NCI-H460 (cell line): ENCODE measurements around the gene NKPD1. TPM values are rescaled to one million over a fixed set of nuclear protein-coding genes. Genes with fewer than 3 reads are reported as not detected.

Experiments
- DNase-seq: peaks from one replicate; pipeline ENCODE4 v3.0.0-alpha.2; 2016; ENCODE audit warnings: low read depth; ENCODE audit errors: extremely low read depth
- total RNA-seq: library from RNA; depleted of rRNA; stranded (reverse); fragments of >200 nt; shearing (Covaris generic); gene quantifications from 2 replicates; pipeline ENCODE4 v1.2.3, GENCODE V29; 2014

The NKPD1 gene
- total RNA-seq, 1 experiment from 2014 or later, result 0.07 TPM

GRCh38 chr19:45141203-45141900 lies 19.4 kb downstream of the NKPD1 start:
- no peak for DNase-seq

GRCh38 chr19:45140533-45140932 lies 20.2 kb downstream of the NKPD1 start:
- DNase-seq, result no peak

DNA sequence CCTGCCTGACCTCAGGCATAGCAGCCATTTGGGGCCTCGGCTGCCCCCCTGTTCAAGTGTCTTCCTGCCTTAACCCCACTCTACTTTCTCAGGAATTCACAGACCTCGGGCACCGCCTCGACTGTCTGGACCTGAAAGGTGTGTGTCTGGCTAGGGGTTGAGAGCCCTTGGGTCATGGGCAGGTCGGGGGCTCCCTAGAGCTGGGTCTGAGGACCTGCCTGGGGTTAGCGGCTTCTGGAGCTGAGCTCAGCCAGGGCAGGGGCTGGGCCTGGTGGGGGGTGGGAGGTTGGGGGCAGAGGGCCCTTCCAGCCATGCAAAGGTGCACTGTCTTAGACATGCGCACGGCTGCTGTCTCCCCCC lies 20.7 kb downstream of the NKPD1 start:
- no peak for DNase-seq

DNA sequence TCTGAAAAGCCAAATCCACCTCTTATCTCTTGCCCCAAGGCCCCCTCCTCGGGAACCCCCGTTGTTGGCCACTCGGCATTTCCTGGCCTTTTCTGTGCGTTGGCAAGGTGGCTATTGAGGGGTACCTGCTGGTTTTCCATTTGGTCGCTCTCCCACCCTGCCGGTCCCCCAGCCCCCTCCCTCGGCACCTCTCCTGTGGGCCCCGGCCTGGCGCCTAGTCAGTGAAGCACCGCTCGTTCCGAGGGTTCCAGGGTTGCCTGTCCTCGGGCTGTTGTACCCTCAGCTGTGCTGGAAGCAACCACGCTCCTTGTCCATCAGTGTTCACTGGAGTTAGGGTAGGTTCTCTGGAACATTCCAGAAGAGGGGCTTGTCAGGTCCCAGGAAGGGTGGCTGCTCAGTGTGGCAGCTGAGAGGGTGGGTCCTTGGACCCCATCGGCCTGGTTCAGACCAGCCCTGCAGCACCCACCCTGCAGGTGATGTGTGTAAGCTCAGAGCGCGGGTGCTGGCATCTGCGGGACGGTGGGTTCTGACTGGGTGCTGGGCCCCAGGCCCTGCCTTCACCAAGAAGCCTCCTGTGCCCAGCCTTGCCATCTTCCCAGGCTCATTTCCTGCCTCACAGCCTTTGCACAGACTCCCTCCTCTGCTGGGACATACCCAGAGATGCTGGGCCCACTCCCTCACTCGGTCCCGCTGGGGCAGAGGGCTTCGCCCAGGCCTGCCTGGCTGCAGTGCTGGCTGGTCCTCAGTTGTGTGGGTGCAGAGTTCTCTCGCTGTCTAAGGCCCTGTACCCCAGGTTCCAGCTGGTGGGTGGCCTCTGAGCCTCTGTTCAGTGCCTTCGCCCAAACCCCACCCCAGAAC lies 21.3 kb downstream of the NKPD1 start:
- DNase-seq, result no peak

DNA sequence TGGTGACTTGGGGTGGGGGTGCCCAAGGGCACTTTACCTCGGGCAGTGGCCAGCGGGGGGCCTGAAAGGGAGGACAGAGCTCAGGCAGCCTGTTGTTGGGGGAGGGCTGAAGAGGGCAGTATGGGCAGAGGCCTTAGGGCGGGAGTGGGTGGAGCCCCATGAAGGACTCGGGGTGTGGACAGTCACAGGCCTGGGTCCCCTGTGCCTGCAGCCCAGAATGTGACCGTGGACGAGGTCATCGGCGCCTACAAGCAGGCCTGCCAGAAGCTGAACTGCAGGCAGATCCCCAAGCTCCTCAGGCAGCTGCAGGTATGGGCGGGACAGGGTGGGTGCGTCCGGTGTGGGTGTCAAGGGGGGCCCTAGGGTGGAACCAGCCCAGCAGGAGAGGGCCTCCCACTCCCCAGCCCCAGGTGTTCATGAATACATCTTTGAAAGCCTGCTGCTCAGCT lies 22.5 kb downstream of the NKPD1 start:
- DNase-seq, result no peak

DNA sequence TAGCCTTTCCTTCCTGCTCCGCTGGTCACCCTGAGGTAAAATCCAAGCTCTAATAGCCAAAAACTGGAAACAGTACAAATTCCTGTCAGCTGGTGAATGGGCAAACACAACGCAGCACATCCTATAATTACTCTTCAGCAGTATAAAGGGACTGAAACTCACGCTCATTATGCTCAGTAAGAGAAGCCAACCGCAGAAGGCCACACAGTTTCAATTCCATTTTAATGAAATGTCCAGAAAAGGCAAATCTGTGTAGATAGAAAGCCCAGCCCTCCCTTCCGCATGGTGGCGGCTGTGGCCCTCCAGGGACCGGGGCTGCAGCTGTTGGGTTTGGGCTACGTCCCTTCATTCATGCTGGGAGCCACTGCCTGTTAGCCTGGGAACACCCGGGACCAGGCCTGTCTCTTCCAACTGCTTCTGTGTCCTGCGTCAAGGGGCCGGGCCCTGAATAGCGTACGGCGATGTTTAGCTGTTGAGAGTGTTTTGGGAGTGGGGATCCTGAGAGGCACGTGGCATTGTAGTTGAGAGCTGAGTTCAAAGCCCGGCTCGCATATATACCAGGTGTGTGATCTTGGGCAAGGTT lies 23.5 kb downstream of the NKPD1 start:
- no peak for DNase-seq

GRCh38 chr19:45136507-45137178 lies 24.1 kb downstream of the NKPD1 start:
- DNase-seq, result no peak

GRCh38 chr19:45135176-45135885 lies 25.5 kb downstream of the NKPD1 start:
- DNase-seq, result no peak

DNA sequence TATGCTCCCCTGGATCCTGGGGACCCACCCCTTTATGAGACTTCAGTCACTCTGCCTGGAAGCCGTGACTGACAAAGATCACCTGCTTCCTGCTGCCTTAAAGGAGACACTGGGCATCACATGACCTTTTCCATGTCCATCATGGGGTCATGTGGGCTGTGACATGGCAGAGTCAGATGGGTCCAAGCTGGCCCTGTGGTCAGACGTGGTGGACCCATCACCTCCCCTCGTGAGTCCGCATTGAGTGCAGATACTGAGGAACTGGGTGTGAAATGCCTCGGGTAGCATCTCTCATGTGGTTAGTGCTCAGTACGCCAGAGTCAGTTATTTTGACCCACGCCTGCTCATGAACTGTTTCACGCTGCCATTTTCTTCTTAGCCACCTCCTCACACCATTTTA lies 27.1 kb downstream of the NKPD1 start:
- DNase-seq, result no peak

- no peak for DNase-seq
Measured at GRCh38 chr19:45130888-45131615, 29.7 kb downstream of the NKPD1 start.

DNA sequence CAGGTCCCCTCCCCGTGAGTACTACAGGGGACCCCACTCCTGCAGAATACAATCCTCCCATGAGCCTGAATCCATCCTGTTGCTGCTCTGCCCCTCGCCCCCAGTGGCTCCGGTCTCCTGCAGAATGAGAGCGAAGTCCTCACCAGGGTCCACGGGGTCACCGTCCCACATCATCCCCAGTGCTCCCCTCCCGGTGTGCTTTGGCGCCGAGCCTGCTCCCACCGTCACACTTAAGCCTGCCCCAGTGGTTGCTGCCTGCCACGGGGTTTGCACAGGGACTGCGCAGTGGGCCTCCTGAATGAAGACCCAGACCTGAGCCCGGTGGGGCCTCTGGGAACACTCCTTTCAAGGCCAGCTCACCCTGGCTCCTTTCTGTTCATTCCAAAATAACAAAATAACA lies 30.5 kb downstream of the NKPD1 start:
- DNase-seq, result no peak

GRCh38 chr19:45128806-45129205 lies 32.0 kb downstream of the NKPD1 start:
- no peak for DNase-seq

- no peak for DNase-seq
Measured at GRCh38 chr19:45128146-45128545, 32.6 kb downstream of the NKPD1 start.

GRCh38 chr19:45126654-45127053 lies 34.1 kb downstream of the NKPD1 start:
- no peak for DNase-seq

GRCh38 chr19:45125975-45126493 lies 34.7 kb downstream of the NKPD1 start:
- DNase-seq, result peak; percentile 35

DNA sequence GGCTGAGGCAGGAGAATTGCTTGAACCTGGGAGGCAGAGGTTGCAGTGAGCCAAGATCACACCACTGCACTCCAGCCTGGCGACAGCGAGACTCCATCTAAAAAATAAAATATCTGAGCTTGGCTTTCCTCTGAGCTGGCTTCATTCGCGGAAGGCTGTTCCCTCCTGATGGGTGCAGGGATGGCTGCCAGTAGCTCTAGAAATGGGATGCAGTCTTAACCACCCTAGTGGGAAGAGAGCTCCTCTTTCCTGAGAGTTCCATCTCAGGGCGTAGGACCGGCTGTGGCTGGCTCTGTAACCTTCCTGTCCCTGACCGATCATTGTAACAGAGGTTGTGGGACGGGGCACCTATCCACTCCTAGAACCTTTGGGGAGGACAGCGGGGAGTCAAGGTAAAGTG lies 35.4 kb downstream of the NKPD1 start:
- no peak for DNase-seq

DNA sequence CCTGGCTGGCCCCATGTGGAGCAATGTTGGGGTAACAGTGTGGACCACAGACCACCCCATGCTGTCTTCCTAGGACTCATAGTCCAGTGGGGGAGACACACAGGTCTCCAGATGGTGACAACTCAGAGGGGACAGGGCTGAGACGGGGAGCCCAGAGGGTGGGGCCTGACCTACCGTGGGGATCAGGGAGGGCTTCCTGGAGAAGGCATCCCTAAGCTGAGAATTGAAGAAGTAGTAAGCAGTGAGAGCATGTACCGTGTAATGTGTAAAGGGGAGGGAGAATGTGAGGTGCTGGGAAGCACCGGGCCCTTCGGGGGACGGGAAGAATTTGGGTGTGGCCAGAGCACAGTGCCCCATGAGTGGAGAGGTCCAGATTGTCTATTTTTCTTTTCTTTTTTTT lies 36.8 kb downstream of the NKPD1 start:
- DNase-seq, result no peak

- DNase-seq, result no peak
Measured at GRCh38 chr19:45123440-45123850, 37.3 kb downstream of the NKPD1 start.

DNA sequence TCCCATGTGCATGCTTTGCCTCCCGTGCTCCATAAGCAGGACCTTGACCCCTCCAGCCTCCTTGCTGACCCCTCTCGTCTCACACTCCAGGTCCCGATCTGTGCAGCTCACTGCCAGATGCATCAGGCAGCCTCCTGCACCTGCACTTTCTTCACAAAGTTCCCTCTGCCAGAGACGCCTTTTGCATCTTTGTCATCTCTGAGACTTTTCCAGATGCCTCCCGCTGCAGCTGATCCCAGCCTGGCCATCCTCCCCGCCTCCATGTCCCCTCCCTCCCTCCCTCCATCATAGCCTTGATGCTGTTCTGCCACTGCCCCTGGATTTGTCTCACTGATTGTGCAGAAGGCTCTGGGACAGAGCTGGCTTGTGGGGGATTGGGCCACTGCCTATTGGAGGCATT lies 38.0 kb downstream of the NKPD1 start:
- DNase-seq, result no peak
